Skeletal muscle satellite cell (primary cell): Measurements from ENCODE around the gene TSC22D3.

Experiments used
- H3K27me3 ChIP-seq: 2 replicates; pipeline ENCODE4 v1.7.0; 2013; ENCODE audit warnings: low read length; ENCODE audit not compliant: control insufficient read depth, insufficient read depth
- H3K36me3 ChIP-seq: 2 replicates; pipeline ENCODE4 v1.7.0; 2013; ENCODE audit warnings: mild to moderate bottlenecking, control low read depth, low read length; ENCODE audit not compliant: insufficient read depth
- H3K4me1 ChIP-seq: 2 replicates; pipeline ENCODE4 v1.7.0; 2013; ENCODE audit warnings: low read length; ENCODE audit not compliant: control insufficient read depth, insufficient read depth
- H3K4me2 ChIP-seq: 2 replicates; pipeline ENCODE4 v1.7.0; 2013; ENCODE audit warnings: mild to moderate bottlenecking, low read length
- H3K4me3 ChIP-seq: 2 replicates; pipeline ENCODE4 v1.7.0; 2013; ENCODE audit warnings: low read length
- H3K9ac ChIP-seq: 2 replicates; pipeline ENCODE4 v1.7.0; 2013; ENCODE audit warnings: mild to moderate bottlenecking, low read depth, low read length, moderate library complexity
- H3K9me3 ChIP-seq: replicated peaks from 2 replicates; pipeline ENCODE4 v1.7.0; 2013; ENCODE audit warnings: mild to moderate bottlenecking, control low read depth, low read length

TSC22D3 gene

GRCh38 chrX:107684956-107685385 lies 90.6 kb downstream of the TSC22D3 start:
- H3K27me3 ChIP-seq = peaks cover 9% of the 10 kb centered on the region
- H3K4me3 ChIP-seq = no peak overlapping the region
- H3K4me2 ChIP-seq = no peak overlapping the region
- H3K9ac ChIP-seq = no peak overlapping the region
- no peaks in the 10 kb centered on the region for H3K36me3 ChIP-seq
- H3K4me1 ChIP-seq = peaks cover 47% of the 10 kb centered on the region
- H3K9me3 ChIP-seq = no peaks in the 10 kb centered on the region

- no peak overlapping the region for H3K4me2 ChIP-seq
- peaks cover 4% of the 10 kb centered on the region for H3K27me3 ChIP-seq
- no peak overlapping the region for H3K9ac ChIP-seq
- no peaks in the 10 kb centered on the region for H3K9me3 ChIP-seq
- H3K36me3 ChIP-seq = no peaks in the 10 kb centered on the region
- H3K4me1 ChIP-seq = peaks cover 56% of the 10 kb centered on the region
- H3K4me3 ChIP-seq = no peak overlapping the region
These were observed 91.7 kb downstream of the TSC22D3 start for GRCh38 chrX:107683931-107684330.

- Histone ChIP-seq H3K4me1 (peaks cover 62% of the 10 kb centered on the region), H3K4me2 (no peak overlapping the region), H3K4me3 (no peak overlapping the region), H3K27me3 (peaks cover 2% of the 10 kb centered on the region), H3K9me3 (no peaks in the 10 kb centered on the region), H3K9ac (no peak overlapping the region), H3K36me3 (no peaks in the 10 kb centered on the region)
These were observed 92.3 kb downstream of the TSC22D3 start for GRCh38 chrX:107683124-107683895.

- no peaks in the 10 kb centered on the region for H3K36me3 ChIP-seq
- H3K4me1 ChIP-seq = peaks cover 69% of the 10 kb centered on the region
- no peak overlapping the region for H3K9ac ChIP-seq
- H3K4me3 ChIP-seq = no peak overlapping the region
- H3K9me3 ChIP-seq = no peaks in the 10 kb centered on the region
- no peaks in the 10 kb centered on the region for H3K27me3 ChIP-seq
- H3K4me2 ChIP-seq = no peak overlapping the region
These were observed 93.3 kb downstream of the TSC22D3 start for GRCh38 chrX:107682256-107682655.

GRCh38 chrX:107678957-107679740 lies 96.4 kb downstream of the TSC22D3 start:
- Histone ChIP-seq H3K9ac (peak overlapping the region; percentile 86), H3K9me3 (no peaks in the 10 kb centered on the region), H3K27me3 (no peaks in the 10 kb centered on the region)

GRCh38 chrX:107677909-107678308 lies 97.7 kb downstream of the TSC22D3 start:
- peaks cover 54% of the 10 kb centered on the region for H3K4me1 ChIP-seq
- H3K4me3 ChIP-seq = no peak overlapping the region
- H3K9ac ChIP-seq = peak overlapping the region; percentile 86
- no peaks in the 10 kb centered on the region for H3K9me3 ChIP-seq
- no peaks in the 10 kb centered on the region for H3K27me3 ChIP-seq
- no peaks in the 10 kb centered on the region for H3K36me3 ChIP-seq
- peak overlapping the region; percentile 67 for H3K4me2 ChIP-seq

More at GRCh38 chrX:107678957-107679740, 96.4 kb downstream of the TSC22D3 start:
- Histone ChIP-seq H3K4me2 (peak overlapping the region; percentile 46), H3K36me3 (no peaks in the 10 kb centered on the region), H3K4me1 (peaks cover 55% of the 10 kb centered on the region), H3K4me3 (peak overlapping the region; percentile 7)

- peak overlapping the region; percentile 37 for H3K4me3 ChIP-seq
- peak overlapping the region; percentile 67 for H3K4me2 ChIP-seq
- peaks cover 54% of the 10 kb centered on the region for H3K4me1 ChIP-seq
- no peaks in the 10 kb centered on the region for H3K27me3 ChIP-seq
- H3K9ac ChIP-seq = peak overlapping the region; percentile 86
- H3K36me3 ChIP-seq = no peaks in the 10 kb centered on the region
- H3K9me3 ChIP-seq = no peaks in the 10 kb centered on the region
These were observed 98.1 kb downstream of the TSC22D3 start for GRCh38 chrX:107677501-107677901.

- Histone ChIP-seq H3K9me3 (no peaks in the 10 kb centered on the region), H3K4me3 (peak overlapping the region; percentile 82), H3K36me3 (no peaks in the 10 kb centered on the region), H3K4me1 (peaks cover 54% of the 10 kb centered on the region), H3K9ac (peak overlapping the region; percentile 99), H3K4me2 (peak overlapping the region; percentile 85), H3K27me3 (no peaks in the 10 kb centered on the region)
These were observed 98.8 kb downstream of the TSC22D3 start for GRCh38 chrX:107676559-107677378.

- Histone ChIP-seq H3K9me3 (no peaks in the 10 kb centered on the region), H3K4me2 (peak overlapping the region; percentile 85), H3K4me1 (peaks cover 54% of the 10 kb centered on the region), H3K27me3 (no peaks in the 10 kb centered on the region), H3K9ac (peak overlapping the region; percentile 99), H3K36me3 (no peaks in the 10 kb centered on the region), H3K4me3 (peak overlapping the region; percentile 82)
These were observed 99.6 kb downstream of the TSC22D3 start for GRCh38 chrX:107675823-107676555.

- peak overlapping the region; percentile 82 for H3K4me3 ChIP-seq
- peak overlapping the region; percentile 99 for H3K9ac ChIP-seq
- peaks cover 54% of the 10 kb centered on the region for H3K4me1 ChIP-seq
These were observed 100.3 kb downstream of the TSC22D3 start for GRCh38 chrX:107675365-107675654.

More at GRCh38 chrX:107675365-107675654, 100.3 kb downstream of the TSC22D3 start:
- Histone ChIP-seq H3K27me3 (no peaks in the 10 kb centered on the region), H3K9me3 (no peaks in the 10 kb centered on the region), H3K4me2 (peak overlapping the region; percentile 85), H3K36me3 (no peaks in the 10 kb centered on the region)
